Measurements from ENCODE around the gene SLC7A5.

The SLC7A5 gene

GRCh38 chr16:87800497-87800896, 68.8 kb downstream of the SLC7A5 start:
- in situ Hi-C loops (cut with MboI; ENCODE audit: low pct_unique_long_range_greater_than_20kb, low sequenced_read_pairs, unreplicated experiment) = no loop called here

GRCh38 chr16:87795336-87795735, 74.0 kb downstream of the SLC7A5 start:
- no peak for TF ChIP-seq CTCF (IDR thresholded peaks at IDR 0.05; ENCODE audit: extremely low read depth, insufficient read depth, missing control alignments)

More at GRCh38 chr16:87800497-87800896, 68.8 kb downstream of the SLC7A5 start:
- DNase-seq (ENCODE audit: low spot score) = no peak
- TF ChIP-seq CTCF (IDR thresholded peaks at IDR 0.05; ENCODE audit: extremely low read depth, insufficient read depth, missing control alignments) = no peak

GRCh38 chr16:87794485-87795078, 74.7 kb downstream of the SLC7A5 start:
- no peak for DNase-seq (ENCODE audit: low spot score)
- no peak for TF ChIP-seq CTCF (IDR thresholded peaks at IDR 0.05; ENCODE audit: extremely low read depth, insufficient read depth, missing control alignments)
- in situ Hi-C loops (cut with MboI; ENCODE audit: low pct_unique_long_range_greater_than_20kb, low sequenced_read_pairs, unreplicated experiment) = no loop called here

More at GRCh38 chr16:87795336-87795735, 74.0 kb downstream of the SLC7A5 start:
- no peak for DNase-seq (ENCODE audit: low spot score)
- in situ Hi-C loops (cut with MboI; ENCODE audit: low pct_unique_long_range_greater_than_20kb, low sequenced_read_pairs, unreplicated experiment) = no loop called here

GRCh38 chr16:87792205-87792565, 77.1 kb downstream of the SLC7A5 start:
- TF ChIP-seq CTCF (IDR thresholded peaks at IDR 0.05; ENCODE audit: extremely low read depth, insufficient read depth, missing control alignments) = no peak
- in situ Hi-C loops (cut with MboI; ENCODE audit: low pct_unique_long_range_greater_than_20kb, low sequenced_read_pairs, unreplicated experiment) = no loop called here
- DNase-seq (ENCODE audit: low spot score) = no peak

GRCh38 chr16:87791295-87792204, 77.8 kb downstream of the SLC7A5 start:
- in situ Hi-C loops (cut with MboI; ENCODE audit: low pct_unique_long_range_greater_than_20kb, low sequenced_read_pairs, unreplicated experiment) = no loop called here

More at GRCh38 chr16:87791295-87792204, 77.8 kb downstream of the SLC7A5 start:
- no peak for DNase-seq (ENCODE audit: low spot score)
- TF ChIP-seq CTCF (IDR thresholded peaks at IDR 0.05; ENCODE audit: extremely low read depth, insufficient read depth, missing control alignments) = no peak
